Adrenal gland (tissue), 12 donors: ENCODE data around the gene TERB1. TPM values are rescaled to one million over a fixed set of nuclear protein-coding genes. Genes with fewer than 3 reads are reported as not detected.
A peak's percentile ranks its signal among the peaks of the same experiment; 100 is the strongest.

Source experiments
- DNase-seq, 7 donors: peaks; one replicate each; pipeline ENCODE4 v3.0.0-alpha.2; 2019 to 2020
- H3K27ac ChIP-seq, 5 donors: fragments of 200-600 bp; sonication (generic) in 4 of 5; 1 replicate in 3 of 5; 2 replicates in 2 of 5; pipeline versions ENCODE4 v1.5.1 to v1.8.0; 2016 to 2020; ENCODE audit warnings: mild to moderate bottlenecking in 1 of 5
- H3K27me3 ChIP-seq: fragments of 200-600 bp; 2 replicates; pipeline ENCODE4 v1.8.0; 2021
- H3K36me3 ChIP-seq, 2 donors: fragments of 200-600 bp; replicated peaks in 1 of 2; 1 replicate in 1 of 2; 2 replicates in 1 of 2; pipeline versions ENCODE4 v1.5.1 to v1.8.0; 2018 to 2022
- H3K4me1 ChIP-seq, 2 donors: fragments of 200-600 bp; replicated peaks in 1 of 2; 1 replicate in 1 of 2; 2 replicates in 1 of 2; pipeline versions ENCODE4 v1.5.1 to v1.8.0; 2018 to 2021
- H3K4me3 ChIP-seq, 4 donors: fragments of 200-600 bp; sonication (generic) in 3 of 4; one replicate each; pipeline ENCODE4 v1.5.1; 2016 to 2018
- H3K9me3 ChIP-seq, 3 donors: fragments of 200-600 bp; sonication (generic) in 1 of 3; replicated peaks in 1 of 3; 1 replicate in 2 of 3; 2 replicates in 1 of 3; pipeline versions ENCODE4 v1.5.1 to v1.8.0; 2016 to 2021
- POLR2A ChIP-seq, 2 donors: fragments of 450-650 bp; IDR thresholded peaks; one replicate each; pipeline ENCODE4 v1.6.1; 2017; ENCODE audit warnings: antibody characterized with exemption in 2 of 2, mild to moderate bottlenecking in 2 of 2, moderate library complexity in 1 of 2
- WGBS, 4 donors: extraction: QIAGEN DNeasy Blood & Tissue Kit in 2 of 4; methylation state at CpG; one replicate each; pipeline versions ENCODE4 v1.1.5 to v1.1.7; 2013 to 2017; 5-methylcytosine and 5-hydroxymethylcytosine counted together
- intact Hi-C, 2 donors: fragments of 100-400 bp; cut with DNase I; formaldehyde crosslinking; loops; one replicate each; pipeline versions ENCODE4 v1.14.1 to v1.15.0; 2022 to 2023
- polyA plus RNA-seq, 3 donors: library from polyadenylated mRNA; stranded (reverse); fragments of 200-250 nt in 2 of 3; fragments of 350-450 nt in 1 of 3; fragmentation: Illumina TruSeq in 1 of 3; extraction: RNeasy Lipid Tissue Mini Kit (QIAGEN cat#74804) in 1 of 3; gene quantifications; one replicate each; pipeline ENCODE4 v1.2.3, GENCODE V29; 2013 to 2014
- total RNA-seq, 9 donors: library from RNA; depleted of rRNA in 4 of 9; stranded (reverse); fragments of >200 nt in 4 of 9; fragments of 120-200 nt in 1 of 9; fragmentation: NEBNext Ultra II Directional in 1 of 9; extraction: Animal tissue kit (Norgen Biotek cat#: 25700) in 1 of 9; gene quantifications; one replicate each; pipeline versions ENCODE4 v1.1.0 to v1.2.4, GENCODE V29; 2013 to 2023
- TF ChIP-seq, protein P1 (sequence below), 6 experiments: fragments of 450-650 bp in 4 of 6; fragments of 200-600 bp in 2 of 6; sonication (generic) in 1 of 6; IDR thresholded peaks; 1 replicate in 5 of 6; 2 replicates in 1 of 6; pipeline versions ENCODE4 v1.5.1 to v1.8.0; 2016 to 2021; ENCODE audit warnings: antibody characterized with exemption in 6 of 6, mild to moderate bottlenecking in 2 of 6, moderate library complexity in 1 of 6
- donor health status: healthy with polysubstance abuse.
- donor health status: Bipolar disorder and iron deficiency.
- donor health status: DM: yes; HTN: yes; CAD: no.
- donor health status: DM: no; HTN: no; CAD: no.
- donor health status: DM: no; HTN: no; CAD: no.
- donor health status: DM: yes; HTN: yes; CAD: no.

The TERB1 gene
- total and polyA plus RNA-seq, 12 donors = 0.06 TPM; not detected in 11

GRCh38 chr16:66714654-66715307, 86.6 kb downstream of the TERB1 start:
- H3K27ac ChIP-seq = no peak overlapping the region
- H3K27me3 ChIP-seq = no peaks in the 10 kb centered on the region
- peaks cover 0 to 7% of the 10 kb centered on the region in 2 donors for H3K36me3 ChIP-seq
- TF ChIP-seq, protein P1, sequence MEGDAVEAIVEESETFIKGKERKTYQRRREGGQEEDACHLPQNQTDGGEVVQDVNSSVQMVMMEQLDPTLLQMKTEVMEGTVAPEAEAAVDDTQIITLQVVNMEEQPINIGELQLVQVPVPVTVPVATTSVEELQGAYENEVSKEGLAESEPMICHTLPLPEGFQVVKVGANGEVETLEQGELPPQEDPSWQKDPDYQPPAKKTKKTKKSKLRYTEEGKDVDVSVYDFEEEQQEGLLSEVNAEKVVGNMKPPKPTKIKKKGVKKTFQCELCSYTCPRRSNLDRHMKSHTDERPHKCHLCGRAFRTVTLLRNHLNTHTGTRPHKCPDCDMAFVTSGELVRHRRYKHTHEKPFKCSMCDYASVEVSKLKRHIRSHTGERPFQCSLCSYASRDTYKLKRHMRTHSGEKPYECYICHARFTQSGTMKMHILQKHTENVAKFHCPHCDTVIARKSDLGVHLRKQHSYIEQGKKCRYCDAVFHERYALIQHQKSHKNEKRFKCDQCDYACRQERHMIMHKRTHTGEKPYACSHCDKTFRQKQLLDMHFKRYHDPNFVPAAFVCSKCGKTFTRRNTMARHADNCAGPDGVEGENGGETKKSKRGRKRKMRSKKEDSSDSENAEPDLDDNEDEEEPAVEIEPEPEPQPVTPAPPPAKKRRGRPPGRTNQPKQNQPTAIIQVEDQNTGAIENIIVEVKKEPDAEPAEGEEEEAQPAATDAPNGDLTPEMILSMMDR (IDR thresholded peaks at IDR 0.05) = no peak
- TF ChIP-seq POLR2A (IDR thresholded peaks at IDR 0.05) = no peak
- peak in 1 of 7 donors; percentile 60 for DNase-seq
- intact Hi-C loops = no loop called here
- H3K4me3 ChIP-seq = no peak overlapping the region
- no peaks in the 10 kb centered on the region for H3K4me1 ChIP-seq
- H3K9me3 ChIP-seq = no peaks in the 10 kb centered on the region
- WGBS, 4 donors = 59 to 80% (median 67%) methylated on average over 4 to 6 of the region's 6 CpGs

DNA sequence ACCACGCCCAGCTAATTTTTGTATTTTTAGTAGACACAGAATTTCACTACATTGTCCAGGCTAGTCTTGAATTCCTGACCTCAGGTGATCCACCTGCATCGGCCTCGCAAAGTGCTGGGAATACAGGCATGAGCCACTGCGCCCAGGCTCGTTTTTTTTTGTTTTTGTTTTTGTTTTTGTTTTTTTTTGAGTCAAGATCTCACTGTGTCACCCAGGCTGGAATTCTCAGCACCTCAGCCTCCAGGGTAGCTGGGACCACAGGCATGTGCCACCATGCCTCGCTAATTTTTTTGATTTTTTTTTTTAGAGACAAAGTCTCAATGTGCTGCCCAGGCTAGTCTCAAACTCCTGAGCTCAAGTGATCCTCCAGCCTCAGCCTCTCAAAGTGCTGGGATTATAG, 87.3 kb downstream of the TERB1 start:
- Histone ChIP-seq H3K27ac (no peak overlapping the region), H3K4me1 (no peaks in the 10 kb centered on the region), H3K27me3 (no peaks in the 10 kb centered on the region), H3K36me3 (peaks cover 0 to 4% of the 10 kb centered on the region in 2 donors), H3K4me3 (no peak overlapping the region), H3K9me3 (no peaks in the 10 kb centered on the region)
- intact Hi-C loops = no loop called here
- WGBS, 4 donors = 83 to 88% (median 86%) methylated on average over 6 of the region's 6 CpGs
- no peak for DNase-seq
- TF ChIP-seq, protein P1 (IDR thresholded peaks at IDR 0.05) = no peak
- no peak for TF ChIP-seq POLR2A (IDR thresholded peaks at IDR 0.05)

- intact Hi-C loops = no loop called here
- Histone ChIP-seq H3K4me3 (no peak overlapping the region), H3K36me3 (no peaks in the 10 kb centered on the region), H3K4me1 (no peaks in the 10 kb centered on the region), H3K9me3 (no peaks in the 10 kb centered on the region), H3K27ac (no peak overlapping the region), H3K27me3 (no peaks in the 10 kb centered on the region)
- WGBS, 4 donors = 66 to 78% (median 73%) methylated on average over 2 of the region's 2 CpGs
- TF ChIP-seq, protein P1 (IDR thresholded peaks at IDR 0.05) = no peak
- TF ChIP-seq POLR2A (IDR thresholded peaks at IDR 0.05) = no peak
- no peak for DNase-seq
Measured at GRCh38 chr16:66713076-66713475, 88.3 kb downstream of the TERB1 start.

- Histone ChIP-seq H3K4me3 (no peak overlapping the region), H3K27me3 (no peaks in the 10 kb centered on the region), H3K36me3 (no peaks in the 10 kb centered on the region), H3K27ac (no peak overlapping the region), H3K9me3 (no peaks in the 10 kb centered on the region), H3K4me1 (no peaks in the 10 kb centered on the region)
- no peak for DNase-seq
- TF ChIP-seq, protein P1 (IDR thresholded peaks at IDR 0.05) = no peak
- no peak for TF ChIP-seq POLR2A (IDR thresholded peaks at IDR 0.05)
- intact Hi-C loops = no loop called here
Measured at GRCh38 chr16:66712512-66712911, 88.9 kb downstream of the TERB1 start.
